Measurements from ENCODE around the gene PSMA7.

Gene PSMA7

DNA sequence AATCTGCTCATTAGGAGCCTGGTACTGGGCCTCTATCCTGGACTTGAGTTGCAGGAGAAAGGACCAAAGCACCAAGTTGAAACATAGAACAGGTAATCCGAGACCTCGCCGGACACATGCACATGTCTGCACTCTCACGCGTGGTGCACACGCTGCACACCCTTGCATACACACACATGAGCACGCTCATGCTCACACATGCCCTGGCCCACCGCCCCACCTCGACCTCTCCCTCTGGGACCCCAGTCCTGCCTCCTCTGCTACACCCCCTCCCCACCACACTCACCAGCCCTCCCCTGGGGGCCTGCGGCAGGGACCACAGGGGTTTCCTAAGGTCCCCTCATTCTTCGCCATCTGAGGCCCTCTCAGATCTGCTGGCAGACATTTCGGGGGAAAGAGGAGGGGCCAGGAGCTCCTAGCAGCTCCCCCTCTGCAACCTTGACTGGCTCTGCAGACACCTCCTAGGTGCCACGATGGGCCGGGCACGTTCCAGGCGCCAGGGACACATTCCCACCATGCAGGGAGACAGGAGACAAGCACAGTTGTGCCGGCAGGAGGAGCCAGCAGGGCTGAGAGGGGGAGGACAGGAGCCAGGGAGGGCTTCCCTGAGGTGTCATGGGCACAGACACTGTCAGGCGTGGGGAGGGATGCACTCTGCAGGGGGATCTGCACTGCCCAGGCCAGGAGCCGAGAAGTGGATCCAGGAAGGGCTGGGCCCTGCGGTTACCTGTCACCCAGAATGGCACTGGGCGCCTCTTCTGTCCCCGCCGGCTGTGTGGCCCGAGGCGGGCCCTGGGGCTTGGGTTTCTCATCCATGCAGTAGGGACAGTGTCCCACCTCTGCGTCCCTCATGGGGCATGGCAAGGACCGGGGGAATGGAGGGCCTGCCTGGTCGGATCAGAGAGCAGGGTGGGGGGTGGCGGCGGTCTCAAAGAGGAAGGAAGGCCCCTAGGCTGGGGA, 46.5 kb downstream of the PSMA7 start:
- in situ Hi-C loops (cut with MboI; ENCODE audit: low sequenced_read_pairs): no loop called here

GRCh38 chr20:62089393-62089792, 53.8 kb downstream of the PSMA7 start:
- in situ Hi-C loops (cut with MboI; ENCODE audit: low sequenced_read_pairs): no loop called here

GRCh38 chr20:62088258-62089127, 54.7 kb downstream of the PSMA7 start:
- in situ Hi-C loops (cut with MboI; ENCODE audit: low sequenced_read_pairs): no loop called here

GRCh38 chr20:62087632-62088031, 55.6 kb downstream of the PSMA7 start:
- in situ Hi-C loops (cut with MboI; ENCODE audit: low sequenced_read_pairs): no loop called here

DNA sequence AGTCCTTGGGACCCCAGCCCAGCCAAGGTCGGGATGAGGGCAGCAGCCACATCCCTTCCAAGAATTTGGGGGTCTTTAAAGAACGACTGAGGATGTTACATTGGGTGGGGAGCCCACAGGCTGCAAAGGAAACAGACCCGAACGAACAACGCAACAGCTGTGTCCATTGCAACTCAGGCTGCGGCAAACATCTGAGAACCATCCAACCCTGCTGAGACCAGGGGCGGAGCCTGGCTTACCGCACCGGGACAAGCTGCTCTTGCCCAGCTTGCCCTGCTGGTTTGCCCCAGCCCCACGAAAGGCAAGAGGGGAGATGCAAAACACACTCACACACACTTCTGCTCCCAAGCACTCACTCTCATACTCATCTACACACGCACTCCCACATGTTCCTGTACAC, 56.0 kb downstream of the PSMA7 start:
- in situ Hi-C loops (cut with MboI; ENCODE audit: low sequenced_read_pairs): no loop called here
